GM23338 (cell line): Measurements from ENCODE around the gene UBQLN1. TPM values are rescaled to one million over a fixed set of nuclear protein-coding genes. Genes with fewer than 3 reads are reported as not detected.
A peak's percentile ranks its signal among the peaks of the same experiment; 100 is the strongest.

ENCODE experiments used
- ATAC-seq: fragments of 200-7000 bp; cut with Tn5 transposase; 3 replicates; pipeline ENCODE4 v1.9.1; 2020
- DNase-seq: peaks from one replicate; pipeline ENCODE4 v3.0.0-alpha.2; 2015; ENCODE audit warnings: low spot score
- H2AFZ ChIP-seq: fragments of 200-600 bp; sonication (generic); 2 replicates; pipeline ENCODE4 v1.8.0; 2016; ENCODE audit warnings: antibody characterized with exemption, mild to moderate bottlenecking, moderate library complexity
- H3F3A ChIP-seq: fragments of 200-600 bp; sonication (generic); replicated peaks from 2 replicates; pipeline ENCODE4 v1.8.0; 2017; ENCODE audit warnings: antibody characterized with exemption, mixed run types, low read depth
- H3K27ac ChIP-seq: fragments of 200-600 bp; sonication (generic); 2 replicates; pipeline ENCODE4 v1.6.1; 2016; ENCODE audit warnings: low read depth
- H3K27me3 ChIP-seq: fragments of 200-600 bp; sonication (generic); 2 replicates; pipeline ENCODE4 v1.8.0; 2016; ENCODE audit warnings: mild to moderate bottlenecking, mixed run types, moderate library complexity; ENCODE audit not compliant: insufficient read depth
- H3K36me3 ChIP-seq: fragments of 200-600 bp; sonication (generic); 2 replicates; pipeline ENCODE4 v1.8.0; 2016; ENCODE audit warnings: mild to moderate bottlenecking; ENCODE audit not compliant: insufficient read depth
- H3K4me1 ChIP-seq: fragments of 200-600 bp; sonication (generic); 2 replicates; pipeline ENCODE4 v1.8.0; 2016; ENCODE audit warnings: mild to moderate bottlenecking, moderate library complexity; ENCODE audit not compliant: insufficient read depth
- H3K4me2 ChIP-seq: fragments of 200-600 bp; sonication (generic); 2 replicates; pipeline ENCODE4 v1.7.1; 2017; ENCODE audit warnings: mixed run types
- H3K4me3 ChIP-seq: fragments of 200-600 bp; sonication (generic); 2 replicates; pipeline ENCODE4 v1.6.1; 2016; ENCODE audit warnings: mixed run types
- H3K79me2 ChIP-seq: fragments of 200-600 bp; sonication (generic); replicated peaks from 2 replicates; pipeline ENCODE4 v1.8.0; 2017; ENCODE audit warnings: mild to moderate bottlenecking; ENCODE audit not compliant: insufficient read depth
- H3K9me2 ChIP-seq: fragments of 200-600 bp; sonication (generic); 2 replicates; pipeline ENCODE4 v1.8.0; 2017; ENCODE audit not compliant: insufficient read depth
- H4K20me1 ChIP-seq: fragments of 200-600 bp; sonication (generic); replicated peaks from 2 replicates; pipeline ENCODE4 v1.8.0; 2017; ENCODE audit warnings: mild to moderate bottlenecking; ENCODE audit not compliant: insufficient read depth
- H3K27ac Mint-ChIP-seq: 2 replicates; pipeline ENCODE4 v1.8.0; 2020; ENCODE audit warnings: inconsistent platforms, mild to moderate bottlenecking, moderate library complexity, mixed read lengths
- H3K27me3 Mint-ChIP-seq: 3 replicates; pipeline ENCODE4 v1.8.0; 2022; ENCODE audit warnings: low read depth, mild to moderate bottlenecking, moderate library complexity, mixed read lengths, inconsistent platforms; ENCODE audit not compliant: insufficient read depth, poor library complexity
- H3K36me3 Mint-ChIP-seq: 3 replicates; pipeline ENCODE4 v1.8.0; 2021; ENCODE audit warnings: low read depth, mild to moderate bottlenecking, inconsistent platforms, moderate library complexity, mixed read lengths
- H3K4me1 Mint-ChIP-seq: 3 replicates; pipeline ENCODE4 v1.8.0; 2020; ENCODE audit warnings: mild to moderate bottlenecking, inconsistent platforms, mixed read lengths
- H3K4me3 Mint-ChIP-seq: 3 replicates; pipeline ENCODE4 v1.8.0; 2021; ENCODE audit warnings: moderate library complexity, mild to moderate bottlenecking, inconsistent platforms, mixed read lengths
- H3K9me3 Mint-ChIP-seq: 3 replicates; pipeline ENCODE4 v1.8.0; 2020; ENCODE audit warnings: moderate library complexity, mild to moderate bottlenecking, inconsistent platforms, mixed read lengths
- CREB1 ChIP-seq: fragments of 250-450 bp; sonication (Bioruptor Pico); IDR thresholded peaks from 2 replicates; pipeline ENCODE4 v1.5.0; 2020; ENCODE audit warnings: low read depth, mild to moderate bottlenecking, moderate library complexity
- CTCF ChIP-seq, 2 experiments: fragments of 200-600 bp in 1 of 2; sonication (generic) in 1 of 2; conservative IDR thresholded peaks; 2 replicates each; pipeline versions ENCODE4 v1.5.1 to v1.6.1; 2016 to 2017; ENCODE audit warnings: antibody characterized with exemption in 2 of 2, low read depth in 2 of 2, mild to moderate bottlenecking in 2 of 2, moderate library complexity in 1 of 2
- ETS1 ChIP-seq: IDR thresholded peaks from 2 replicates; pipeline ENCODE4 v1.6.1; 2016; ENCODE audit warnings: antibody characterized with exemption
- EZH2 ChIP-seq: fragments of 200-600 bp; sonication (generic); IDR thresholded peaks from one replicate; pipeline ENCODE4 v1.8.0; 2017; ENCODE audit warnings: antibody characterized with exemption, mild to moderate bottlenecking, low read depth; ENCODE audit not compliant: unreplicated experiment
- EZH2phosphoT487 ChIP-seq: fragments of 200-600 bp; sonication (generic); IDR thresholded peaks from one replicate; pipeline ENCODE4 v1.8.1; 2018; ENCODE audit warnings: antibody characterized with exemption; ENCODE audit not compliant: unreplicated experiment
- JUNB ChIP-seq: IDR thresholded peaks from one replicate; pipeline ENCODE4 v1.6.1; 2016; ENCODE audit warnings: antibody characterized with exemption; ENCODE audit not compliant: unreplicated experiment
- NANOG ChIP-seq: IDR thresholded peaks from 2 replicates; pipeline ENCODE4 v1.6.1; 2016; ENCODE audit warnings: antibody characterized with exemption, borderline replicate concordance
- POLR2AphosphoS5 ChIP-seq: IDR thresholded peaks from 2 replicates; pipeline ENCODE4 v1.6.1; 2016; ENCODE audit warnings: antibody characterized with exemption, low read depth
- REST ChIP-seq: IDR thresholded peaks from one replicate; pipeline ENCODE4 v1.6.1; 2018; ENCODE audit warnings: antibody characterized with exemption; ENCODE audit not compliant: unreplicated experiment
- STAT1 ChIP-seq: IDR thresholded peaks from one replicate; pipeline ENCODE4 v1.6.1; 2016; ENCODE audit warnings: antibody characterized with exemption; ENCODE audit not compliant: unreplicated experiment
- ZNF114 ChIP-seq: fragments of 250-450 bp; sonication (Bioruptor Pico); IDR thresholded peaks from 2 replicates; pipeline ENCODE4 v1.5.0; 2020; ENCODE audit warnings: mild to moderate bottlenecking, moderate library complexity
- ZNF331 ChIP-seq: fragments of 250-450 bp; sonication (Bioruptor Pico); IDR thresholded peaks from 2 replicates; pipeline ENCODE4 v1.5.0; 2020; ENCODE audit warnings: low read depth, mild to moderate bottlenecking, moderate library complexity
- ZNF462 ChIP-seq: fragments of 250-450 bp; sonication (Bioruptor Pico); IDR thresholded peaks from 2 replicates; pipeline ENCODE4 v1.5.0; 2020; ENCODE audit warnings: mild to moderate bottlenecking, moderate library complexity
- polyA plus RNA-seq: library from polyadenylated mRNA; unstranded; fragments of >200 nt; fragmentation: Nextera tagmentation; extraction: Ambion mirVana; gene quantifications from 2 replicates; pipeline ENCODE4 v1.2.1, GENCODE V29; 2016
- total RNA-seq: library from RNA; depleted of rRNA; stranded (reverse); fragments of >200 nt; shearing (Covaris generic); gene quantifications from 2 replicates; pipeline ENCODE4 v1.2.3, GENCODE V29; 2014

Gene UBQLN1
- total and polyA plus RNA-seq, 2 experiments from 2014 or later, result 90.5 to 168 TPM

GRCh38 chr9:83680233-83680632 is 27.5 kb downstream of the UBQLN1 start:
- Mint-ChIP-seq H3K4me3 (no peak overlapping the region), H3K9me3 (no peaks in the 10 kb centered on the region), H3K27me3 (peaks cover 2% of the 10 kb centered on the region), H3K36me3 (peaks cover 69% of the 10 kb centered on the region), H3K4me1 (peaks cover 13% of the 10 kb centered on the region), H3K27ac (no peak overlapping the region)
- no peak for TF ChIP-seq JUNB
- no peak for TF ChIP-seq EZH2phosphoT487
- no peak for TF ChIP-seq CREB1 (CRISPR knock-in tag)
- no peak for TF ChIP-seq EZH2
- no peak for TF ChIP-seq CTCF (conservative IDR thresholded peaks at IDR 0.05; ENCODE audit: low read depth in 2 of 2)
- TF ChIP-seq NANOG, result no peak
- no peak for TF ChIP-seq REST
- TF ChIP-seq ZNF462 (CRISPR knock-in tag), result no peak
- TF ChIP-seq POLR2AphosphoS5, result no peak
- no peak for TF ChIP-seq ZNF114
- TF ChIP-seq ETS1, result no peak
- TF ChIP-seq STAT1, result no peak
- no peak for TF ChIP-seq ZNF331 (CRISPR knock-in tag)
- H3K27ac ChIP-seq, result no peak overlapping the region
- no peaks in the 10 kb centered on the region for H3K27me3 ChIP-seq
- peaks cover 92% of the 10 kb centered on the region for H3K79me2 ChIP-seq
- no peak overlapping the region for H3K4me3 ChIP-seq
- peak; percentile 58 for ATAC-seq
- no peak overlapping the region for H2AFZ ChIP-seq
- no peaks in the 10 kb centered on the region for H3K9me2 ChIP-seq
- H4K20me1 ChIP-seq, result peaks cover 30% of the 10 kb centered on the region
- H3K4me1 ChIP-seq, result 0 out of 2 replicates have a peak, but pooled peaks cover 7% of the 10 kb centered on the region
- H3K36me3 ChIP-seq, result peaks cover 28% of the 10 kb centered on the region
- DNase-seq, result peak; percentile 12
- H3K4me2 ChIP-seq, result no peak overlapping the region
- H3F3A ChIP-seq, result no peaks in the 10 kb centered on the region
